ENCODE results near the gene GSTM4. TPM values are rescaled to one million over a fixed set of nuclear protein-coding genes. Genes with fewer than 3 reads are reported as not detected.

Gene GSTM4
- total RNA-seq, 1 experiment from 2014 or later: 188 TPM

GRCh38 chr1:109657395-109657794 lies 1.5 kb downstream of the GSTM4 start:
- H3K9me3 ChIP-seq (ENCODE audit: low read depth, low read length, poor library complexity, severe bottlenecking): no peaks in the 10 kb centered on the region
- H3K27me3 ChIP-seq (replicated peaks; ENCODE audit: insufficient read depth, low read depth, low read length, poor library complexity): no peaks in the 10 kb centered on the region
- peaks cover 40% of the 10 kb centered on the region for H3K36me3 ChIP-seq (ENCODE audit: insufficient read depth, low read length, poor library complexity, severe bottlenecking)
- CTCF ChIA-PET: interaction anchor here (1.1 kb wide), 1 partner anchor 327 kb away, joined by 3 read pairs; the partner anchor contains the start of gene AHCYL1
- BruUV-seq (replicated peaks): no TSS peak
- intact Hi-C loops (cut with micrococcal nuclease; ENCODE audit: unreplicated experiment): no loop called here
- TF ChIP-seq CTCF (conservative IDR thresholded peaks at IDR 0.05; ENCODE audit: low read depth, low read length) (no peak), EZH2 (IDR thresholded peaks at IDR 0.05; ENCODE audit: borderline replicate concordance, low read depth, low read length, poor library complexity, severe bottlenecking) (no peak)
- H3K4me3 ChIP-seq (ENCODE audit: low read depth, low read length, poor library complexity, severe bottlenecking): peak overlapping the region; percentile 97
- POLR2A ChIA-PET (ENCODE audit: low non-redundant PET): no interaction called here
- H3K4me1 ChIP-seq (ENCODE audit: insufficient read depth, low read length, poor library complexity, severe bottlenecking): peaks cover 23% of the 10 kb centered on the region
- H3K27ac ChIP-seq (ENCODE audit: low read depth, low read length, poor library complexity, severe bottlenecking): peak overlapping the region; percentile 27
- DNase-seq (ENCODE audit: low spot score): peak; percentile 1

- peak; percentile 0 for DNase-seq (ENCODE audit: low spot score)
- Histone ChIP-seq H3K4me3 (ENCODE audit: low read depth, low read length, poor library complexity, severe bottlenecking) (peak overlapping the region; percentile 97), H3K27me3 (replicated peaks; ENCODE audit: insufficient read depth, low read depth, low read length, poor library complexity) (no peaks in the 10 kb centered on the region), H3K9me3 (ENCODE audit: low read depth, low read length, poor library complexity, severe bottlenecking) (no peaks in the 10 kb centered on the region), H3K27ac (ENCODE audit: low read depth, low read length, poor library complexity, severe bottlenecking) (peak overlapping the region; percentile 27), H3K4me1 (ENCODE audit: insufficient read depth, low read length, poor library complexity, severe bottlenecking) (peaks cover 19% of the 10 kb centered on the region), H3K36me3 (ENCODE audit: insufficient read depth, low read length, poor library complexity, severe bottlenecking) (peaks cover 40% of the 10 kb centered on the region)
- intact Hi-C loops (cut with micrococcal nuclease; ENCODE audit: unreplicated experiment): no loop called here
- TF ChIP-seq EZH2 (IDR thresholded peaks at IDR 0.05; ENCODE audit: borderline replicate concordance, low read depth, low read length, poor library complexity, severe bottlenecking) (no peak), CTCF (conservative IDR thresholded peaks at IDR 0.05; ENCODE audit: low read depth, low read length) (no peak)
- ChIA-PET POLR2A (ENCODE audit: low non-redundant PET) (no interaction called here), CTCF (interaction anchor here (1.1 kb wide), 1 partner anchor 327 kb away, joined by 3 read pairs; the partner anchor contains the start of gene AHCYL1)
- BruUV-seq (replicated peaks): no TSS peak
Observed at GRCh38 chr1:109657970-109658369, 2.1 kb downstream of the GSTM4 start.

- intact Hi-C loops (cut with micrococcal nuclease; ENCODE audit: unreplicated experiment): no loop called here
Observed at GRCh38 chr1:109658533-109659042, 2.7 kb downstream of the GSTM4 start.

More at GRCh38 chr1:109658533-109659042, 2.7 kb downstream of the GSTM4 start:
- DNase-seq (ENCODE audit: low spot score): peak; percentile 1
- peaks cover 13% of the 10 kb centered on the region for H3K4me1 ChIP-seq (ENCODE audit: insufficient read depth, low read length, poor library complexity, severe bottlenecking)
- no peaks in the 10 kb centered on the region for H3K9me3 ChIP-seq (ENCODE audit: low read depth, low read length, poor library complexity, severe bottlenecking)
- H3K36me3 ChIP-seq (ENCODE audit: insufficient read depth, low read length, poor library complexity, severe bottlenecking): peaks cover 40% of the 10 kb centered on the region
- peak overlapping the region; percentile 27 for H3K27ac ChIP-seq (ENCODE audit: low read depth, low read length, poor library complexity, severe bottlenecking)
- TF ChIP-seq EZH2 (IDR thresholded peaks at IDR 0.05; ENCODE audit: borderline replicate concordance, low read depth, low read length, poor library complexity, severe bottlenecking) (no peak), CTCF (conservative IDR thresholded peaks at IDR 0.05; ENCODE audit: low read depth, low read length) (no peak)
- POLR2A ChIA-PET (ENCODE audit: low non-redundant PET): no interaction called here
- no peaks in the 10 kb centered on the region for H3K27me3 ChIP-seq (replicated peaks; ENCODE audit: insufficient read depth, low read depth, low read length, poor library complexity)
- CTCF ChIA-PET: no interaction called here
- no TSS peak for BruUV-seq (replicated peaks)
- peak overlapping the region; percentile 97 for H3K4me3 ChIP-seq (ENCODE audit: low read depth, low read length, poor library complexity, severe bottlenecking)

Measured in A673 (cell line).